Posterior vena cava (tissue), 2 donors: Measurements from ENCODE around the gene STARD5. TPM values are rescaled to one million over a fixed set of nuclear protein-coding genes. Genes with fewer than 3 reads are reported as not detected.
"Not testable (repeated sequence)": the region's sequence is repeated elsewhere in the genome, so short reads cannot be mapped to it uniquely, and the experiment has no call there.

Experiments
- DNase-seq: peaks from one replicate; pipeline ENCODE4 v3.0.0-alpha.2; 2020; ENCODE audit warnings: low spot score
- intact Hi-C, 2 donors: fragments of 100-400 bp; cut with DNase I; formaldehyde crosslinking; loops; one replicate each; pipeline versions ENCODE4 v1.14.1 to v1.14.2; 2022 to 2023
- total RNA-seq, 2 donors: library from RNA; stranded (reverse); fragmentation: NEBNext Ultra II Directional; extraction: Animal tissue kit (Norgen Biotek cat#: 25700); gene quantifications; one replicate each; pipeline ENCODE4 v1.2.1, GENCODE V29; 2021
- donor health status: DM: yes; HTN: yes; CAD: no.
- donor health status: DM: yes; HTN: yes; CAD: no.

STARD5 gene
- total RNA-seq, 2 donors from 2014 or later: 3.9 to 5.9 TPM

- intact Hi-C loops: loop anchor here in 1 of 2 donors (5.0 kb wide), 1 partner anchor 62 kb away; no protein-coding TSS in a partner anchor
- no peak for DNase-seq
Observed at GRCh38 chr15:81339321-81339720, 15.4 kb upstream of the STARD5 start.

DNA sequence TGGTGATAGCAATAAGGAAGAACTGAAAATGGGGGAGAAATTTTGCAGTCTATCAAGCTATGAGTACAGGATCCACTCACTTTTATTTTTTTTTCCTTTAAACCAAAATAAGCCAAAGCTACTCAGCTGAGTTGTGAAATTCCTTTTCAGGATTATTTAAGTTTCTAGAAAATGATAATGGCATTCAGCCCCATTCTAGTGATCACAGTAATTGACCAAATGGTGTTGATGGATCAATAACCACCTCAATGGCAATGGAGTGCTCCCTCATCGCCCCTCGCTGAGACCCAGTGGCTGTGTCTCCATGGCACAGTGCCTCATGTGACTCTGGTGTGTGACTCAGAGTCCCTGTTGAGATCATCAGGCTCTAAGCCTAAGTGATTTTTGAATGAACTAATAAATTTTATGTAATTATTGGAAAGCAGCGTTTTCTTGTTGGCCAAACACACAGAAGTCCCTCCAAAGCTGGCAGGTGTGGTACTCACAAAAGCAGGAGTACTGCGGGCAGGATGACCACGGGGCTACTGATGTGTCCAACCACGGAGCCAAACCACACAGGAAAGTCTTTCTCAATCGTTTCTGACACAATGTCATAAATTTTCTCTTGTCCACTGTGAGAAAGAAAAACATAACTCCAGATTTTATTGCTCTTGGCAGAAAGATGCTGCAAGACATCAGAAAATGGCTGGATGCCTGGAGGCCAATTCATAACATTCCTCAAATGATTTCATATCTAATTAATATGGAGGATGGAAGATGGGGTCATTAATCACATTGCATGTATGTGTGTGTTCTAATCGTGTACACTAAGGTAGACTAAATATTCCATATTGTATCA lies 14.4 kb upstream of the STARD5 start:
- DNase-seq: peak; percentile 86
- intact Hi-C loops: loop anchor here in 1 of 2 donors (5.0 kb wide), 1 partner anchor 61 kb away; no protein-coding TSS in a partner anchor

GRCh38 chr15:81337713-81338157 lies 13.8 kb upstream of the STARD5 start:
- no peak for DNase-seq
- intact Hi-C loops: loop anchor here in 1 of 2 donors (5.0 kb wide), 1 partner anchor 60 kb away; no protein-coding TSS in a partner anchor

GRCh38 chr15:81337241-81337640 lies 13.3 kb upstream of the STARD5 start:
- intact Hi-C loops: loop anchor here in 1 of 2 donors (5.0 kb wide), 1 partner anchor 60 kb away; no protein-coding TSS in a partner anchor
- no peak for DNase-seq

GRCh38 chr15:81336568-81336967 lies 12.6 kb upstream of the STARD5 start:
- no peak for DNase-seq
- intact Hi-C loops: loop anchor here in 1 of 2 donors (5.0 kb wide), 1 partner anchor 59 kb away; no protein-coding TSS in a partner anchor

DNA sequence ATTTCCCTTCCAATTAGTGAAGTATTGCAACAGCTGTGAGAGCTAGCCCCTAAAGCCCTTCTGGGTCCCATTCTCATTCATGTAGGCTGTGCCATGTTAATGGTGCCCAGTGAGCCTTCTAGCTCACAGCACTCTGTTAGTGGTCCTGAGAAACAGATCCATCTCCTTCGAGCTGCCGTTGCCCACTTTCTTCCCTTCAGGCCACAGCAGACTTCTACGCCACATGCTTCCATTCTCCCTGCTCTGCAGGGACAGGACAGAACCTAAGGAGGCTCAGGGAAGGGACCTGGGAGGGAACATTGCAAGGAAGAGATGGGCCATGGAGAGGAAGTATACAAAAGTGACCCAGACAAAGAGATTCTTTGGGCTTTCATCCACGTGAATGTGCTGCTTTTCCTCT lies 11.7 kb upstream of the STARD5 start:
- DNase-seq: no peak
- intact Hi-C loops: loop anchor here in 1 of 2 donors (5.0 kb wide), 1 partner anchor 58 kb away; no protein-coding TSS in a partner anchor

- no peak for DNase-seq
- intact Hi-C loops: loop anchor here in 1 of 2 donors (5.0 kb wide), 1 partner anchor 58 kb away; no protein-coding TSS in a partner anchor
Observed at GRCh38 chr15:81334768-81335435, 11.0 kb upstream of the STARD5 start.

- no peak for DNase-seq
- intact Hi-C loops: no loop called here
Observed at GRCh38 chr15:81333363-81333762, 9.4 kb upstream of the STARD5 start.

DNA sequence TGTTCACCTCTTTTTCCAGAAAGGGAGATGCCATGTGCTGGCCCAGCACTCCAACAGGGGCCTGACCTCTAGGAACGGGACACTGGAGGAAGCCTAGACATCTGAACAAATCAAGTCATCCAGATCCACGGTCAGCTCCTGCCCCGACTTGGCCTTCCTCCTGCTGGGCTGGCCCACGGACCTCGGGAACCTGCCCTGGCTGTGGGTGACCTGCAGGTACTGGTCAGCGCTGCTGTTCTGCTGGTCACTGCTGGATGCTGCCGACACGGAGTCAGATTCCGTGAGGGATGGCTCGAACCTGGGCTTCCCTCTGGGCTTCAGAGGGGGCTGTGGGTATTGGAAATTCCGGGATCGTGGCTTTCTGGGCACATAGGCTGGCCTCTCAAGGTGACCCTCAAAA lies 8.4 kb upstream of the STARD5 start:
- no peak for DNase-seq
- intact Hi-C loops: no loop called here

- DNase-seq: no peak
- intact Hi-C loops: no loop called here
Observed at GRCh38 chr15:81331600-81331999, 7.7 kb upstream of the STARD5 start.

- DNase-seq, intact Hi-C loops: not testable (repeated sequence)
Observed at GRCh38 chr15:81331141-81331540, 7.2 kb upstream of the STARD5 start.

GRCh38 chr15:81330366-81331090 lies 6.6 kb upstream of the STARD5 start:
- intact Hi-C loops: no loop called here
- no peak for DNase-seq

DNA sequence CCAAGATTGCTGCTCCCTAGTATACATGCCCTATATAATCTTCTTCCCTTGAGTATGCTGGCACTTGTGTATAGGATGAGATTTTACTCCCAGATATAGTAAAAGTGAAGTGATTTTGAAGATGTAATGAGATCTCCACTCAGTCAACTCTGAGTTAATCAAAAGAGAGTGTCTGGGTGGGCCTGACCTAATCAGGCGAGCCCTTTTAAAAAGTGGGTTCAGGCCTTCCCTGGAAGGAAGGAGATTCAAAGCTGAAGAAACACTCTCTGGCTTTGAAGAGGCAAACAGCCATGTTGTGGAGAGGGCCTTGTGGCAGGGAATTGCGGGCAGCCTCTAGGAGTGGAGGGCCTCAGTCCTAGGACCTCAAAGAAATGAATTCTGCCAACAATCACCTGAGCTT lies 5.5 kb upstream of the STARD5 start:
- intact Hi-C loops: no loop called here

GRCh38 chr15:81327516-81327915 lies 3.6 kb upstream of the STARD5 start:
- DNase-seq: no peak
- intact Hi-C loops: no loop called here

More for the DNA sequence above, 5.5 kb upstream of the STARD5 start:
- DNase-seq: no peak

- intact Hi-C loops: no loop called here
- no peak for DNase-seq
Observed at GRCh38 chr15:81326466-81327212, 2.7 kb upstream of the STARD5 start.

GRCh38 chr15:81323559-81323943 lies 390 bp downstream of the STARD5 start:
- DNase-seq: no peak
- intact Hi-C loops: no loop called here

- intact Hi-C loops: no loop called here
- DNase-seq: no peak
Observed at GRCh38 chr15:81322676-81323253, 1.2 kb downstream of the STARD5 start.

DNA sequence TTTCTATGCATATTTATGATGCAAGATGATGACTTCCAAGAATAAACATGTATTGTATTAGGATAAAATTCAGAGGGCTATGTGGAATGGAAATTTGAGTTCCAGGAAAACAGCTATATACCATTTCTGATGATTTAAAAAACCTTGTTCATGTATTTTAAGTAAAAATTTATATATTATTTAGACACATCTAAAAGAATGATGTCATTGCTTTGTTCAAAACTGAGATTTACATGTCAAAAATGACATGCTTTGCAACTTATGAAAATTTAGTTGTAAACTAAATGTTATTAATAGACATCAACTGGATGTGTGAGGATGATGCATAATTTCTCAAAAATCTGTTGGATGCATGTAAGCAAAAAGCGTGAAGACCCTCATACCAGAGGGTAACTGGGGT lies 2.3 kb downstream of the STARD5 start:
- DNase-seq: no peak
- intact Hi-C loops: no loop called here

GRCh38 chr15:81317642-81318017 lies 6.3 kb downstream of the STARD5 start:
- intact Hi-C loops: no loop called here
- no peak for DNase-seq
